PC-9 (cell line): Measurements from ENCODE around the gene ATP10A. TPM values are rescaled to one million over a fixed set of nuclear protein-coding genes. Genes with fewer than 3 reads are reported as not detected.

Source experiments
- Bru-seq: library from RNA; stranded (reverse); fragments of 400-500 nt; gene quantifications from one replicate; lab custom pipeline; 2021; lab: Mats Ljungman, UMichigan
- BruChase-seq, 2 experiments: library from RNA; stranded (reverse); fragments of 400-500 nt; gene quantifications; one replicate each; lab custom pipeline; 2021; lab: Mats Ljungman, UMichigan
- BruUV-seq: library from RNA; stranded (reverse); fragments of 400-500 nt; replicated peaks from 2 replicates; lab custom pipeline; 2021; lab: Mats Ljungman, UMichigan
- CTCF ChIA-PET: fragments of 300-600 bp; sonication (Branson Sonifier 250); formaldehyde crosslinking; loops from one replicate; lab custom pipeline; 2022; ENCODE audit warnings: antibody characterized with exemption; lab: Charles Lee
- POLR2A ChIA-PET: fragments of 300-600 bp; sonication (Branson Sonifier 250); formaldehyde crosslinking; loops from one replicate; lab custom pipeline; 2022; ENCODE audit warnings: antibody characterized with exemption; ENCODE audit not compliant: unreplicated experiment; lab: Charles Lee
- DNase-seq, 2 experiments: peaks; one replicate each; pipeline versions ENCODE4 v3.0.0 to v3.0.0-alpha.2; 2015 to 2022; ENCODE audit warnings: mixed read lengths in 1 of 2
- H2AFZ ChIP-seq: fragments of 200-600 bp; sonication (generic); 2 replicates; pipeline ENCODE4 v1.8.1; 2017; ENCODE audit warnings: antibody characterized with exemption
- H3F3A ChIP-seq: fragments of 200-600 bp; sonication (generic); 2 replicates; pipeline ENCODE4 v1.8.1; 2017; ENCODE audit warnings: antibody characterized with exemption, mild to moderate bottlenecking, low read depth; ENCODE audit not compliant: insufficient read depth
- H3K27ac ChIP-seq: fragments of 200-600 bp; sonication (generic); 2 replicates; pipeline ENCODE4 v1.6.1; 2016; ENCODE audit warnings: mixed run types
- H3K27me3 ChIP-seq: fragments of 200-600 bp; sonication (generic); 2 replicates; pipeline ENCODE4 v1.6.1; 2016; ENCODE audit warnings: low read depth, mixed run types; ENCODE audit not compliant: insufficient read depth
- H3K36me3 ChIP-seq: fragments of 200-600 bp; sonication (generic); 2 replicates; pipeline ENCODE4 v1.6.1; 2016; ENCODE audit warnings: low read depth, mixed run types
- H3K4me1 ChIP-seq: fragments of 200-600 bp; sonication (generic); replicated peaks from 2 replicates; pipeline ENCODE4 v1.6.1; 2016; ENCODE audit warnings: mixed run types; ENCODE audit not compliant: insufficient read depth
- H3K4me2 ChIP-seq: fragments of 200-600 bp; sonication (generic); 2 replicates; pipeline ENCODE4 v1.6.1; 2017; ENCODE audit warnings: mixed run types
- H3K4me3 ChIP-seq: fragments of 200-600 bp; sonication (generic); 2 replicates; pipeline ENCODE4 v1.6.1; 2016; ENCODE audit warnings: mixed run types
- H3K79me2 ChIP-seq: fragments of 200-600 bp; sonication (generic); 2 replicates; pipeline ENCODE4 v1.6.1; 2017; ENCODE audit warnings: low read depth, mixed run types
- H3K9me2 ChIP-seq: fragments of 200-600 bp; sonication (generic); 2 replicates; pipeline ENCODE4 v1.8.1; 2017; ENCODE audit warnings: mild to moderate bottlenecking; ENCODE audit not compliant: insufficient read depth
- H3K9me3 ChIP-seq: fragments of 200-600 bp; sonication (generic); 2 replicates; pipeline ENCODE4 v1.8.1; 2016; ENCODE audit warnings: low read depth; ENCODE audit not compliant: insufficient read depth
- H4K20me1 ChIP-seq: fragments of 200-600 bp; sonication (generic); 2 replicates; pipeline ENCODE4 v1.8.1; 2017; ENCODE audit not compliant: insufficient read depth
- EZH2 ChIP-seq: fragments of 200-600 bp; sonication (generic); IDR thresholded peaks from 2 replicates; pipeline ENCODE4 v1.8.0; 2017; ENCODE audit warnings: antibody characterized with exemption, low read depth
- intact Hi-C: fragments of 100-400 bp; cut with micrococcal nuclease; formaldehyde crosslinking; loops from one replicate; pipeline ENCODE4 v1.10.0; 2022; ENCODE audit not compliant: unreplicated experiment
- long read RNA-seq: library from polyadenylated mRNA; stranded (forward); transcript quantifications from one replicate; pipeline ENCODE4 v2.0.0, GENCODE V29; 2022
- total RNA-seq: library from RNA; stranded (reverse); gene quantifications from 2 replicates; pipeline ENCODE4 v1.2.3, GENCODE V29; 2021
- TF ChIP-seq, protein P1 (sequence below): fragments of 200-600 bp; sonication (generic); conservative IDR thresholded peaks from 2 replicates; pipeline ENCODE4 v1.6.1; 2017; ENCODE audit warnings: mixed run types, antibody characterized with exemption, mild to moderate bottlenecking, moderate library complexity

ATP10A gene, protein sequence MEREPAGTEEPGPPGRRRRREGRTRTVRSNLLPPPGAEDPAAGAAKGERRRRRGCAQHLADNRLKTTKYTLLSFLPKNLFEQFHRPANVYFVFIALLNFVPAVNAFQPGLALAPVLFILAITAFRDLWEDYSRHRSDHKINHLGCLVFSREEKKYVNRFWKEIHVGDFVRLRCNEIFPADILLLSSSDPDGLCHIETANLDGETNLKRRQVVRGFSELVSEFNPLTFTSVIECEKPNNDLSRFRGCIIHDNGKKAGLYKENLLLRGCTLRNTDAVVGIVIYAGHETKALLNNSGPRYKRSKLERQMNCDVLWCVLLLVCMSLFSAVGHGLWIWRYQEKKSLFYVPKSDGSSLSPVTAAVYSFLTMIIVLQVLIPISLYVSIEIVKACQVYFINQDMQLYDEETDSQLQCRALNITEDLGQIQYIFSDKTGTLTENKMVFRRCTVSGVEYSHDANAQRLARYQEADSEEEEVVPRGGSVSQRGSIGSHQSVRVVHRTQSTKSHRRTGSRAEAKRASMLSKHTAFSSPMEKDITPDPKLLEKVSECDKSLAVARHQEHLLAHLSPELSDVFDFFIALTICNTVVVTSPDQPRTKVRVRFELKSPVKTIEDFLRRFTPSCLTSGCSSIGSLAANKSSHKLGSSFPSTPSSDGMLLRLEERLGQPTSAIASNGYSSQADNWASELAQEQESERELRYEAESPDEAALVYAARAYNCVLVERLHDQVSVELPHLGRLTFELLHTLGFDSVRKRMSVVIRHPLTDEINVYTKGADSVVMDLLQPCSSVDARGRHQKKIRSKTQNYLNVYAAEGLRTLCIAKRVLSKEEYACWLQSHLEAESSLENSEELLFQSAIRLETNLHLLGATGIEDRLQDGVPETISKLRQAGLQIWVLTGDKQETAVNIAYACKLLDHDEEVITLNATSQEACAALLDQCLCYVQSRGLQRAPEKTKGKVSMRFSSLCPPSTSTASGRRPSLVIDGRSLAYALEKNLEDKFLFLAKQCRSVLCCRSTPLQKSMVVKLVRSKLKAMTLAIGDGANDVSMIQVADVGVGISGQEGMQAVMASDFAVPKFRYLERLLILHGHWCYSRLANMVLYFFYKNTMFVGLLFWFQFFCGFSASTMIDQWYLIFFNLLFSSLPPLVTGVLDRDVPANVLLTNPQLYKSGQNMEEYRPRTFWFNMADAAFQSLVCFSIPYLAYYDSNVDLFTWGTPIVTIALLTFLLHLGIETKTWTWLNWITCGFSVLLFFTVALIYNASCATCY (N-terminal part only)
- not detected in 2 replicates for total RNA-seq
- Bru-seq, nascent RNA, result percentile 0 among the genes with signal in this experiment
- not detected for BruChase-seq, experiment 1, labeled RNA remaining after a 2-hour chase
- not detected for BruChase-seq, experiment 2, labeled RNA remaining after a 6-hour chase
- long read RNA-seq, result 0 reads

DNA sequence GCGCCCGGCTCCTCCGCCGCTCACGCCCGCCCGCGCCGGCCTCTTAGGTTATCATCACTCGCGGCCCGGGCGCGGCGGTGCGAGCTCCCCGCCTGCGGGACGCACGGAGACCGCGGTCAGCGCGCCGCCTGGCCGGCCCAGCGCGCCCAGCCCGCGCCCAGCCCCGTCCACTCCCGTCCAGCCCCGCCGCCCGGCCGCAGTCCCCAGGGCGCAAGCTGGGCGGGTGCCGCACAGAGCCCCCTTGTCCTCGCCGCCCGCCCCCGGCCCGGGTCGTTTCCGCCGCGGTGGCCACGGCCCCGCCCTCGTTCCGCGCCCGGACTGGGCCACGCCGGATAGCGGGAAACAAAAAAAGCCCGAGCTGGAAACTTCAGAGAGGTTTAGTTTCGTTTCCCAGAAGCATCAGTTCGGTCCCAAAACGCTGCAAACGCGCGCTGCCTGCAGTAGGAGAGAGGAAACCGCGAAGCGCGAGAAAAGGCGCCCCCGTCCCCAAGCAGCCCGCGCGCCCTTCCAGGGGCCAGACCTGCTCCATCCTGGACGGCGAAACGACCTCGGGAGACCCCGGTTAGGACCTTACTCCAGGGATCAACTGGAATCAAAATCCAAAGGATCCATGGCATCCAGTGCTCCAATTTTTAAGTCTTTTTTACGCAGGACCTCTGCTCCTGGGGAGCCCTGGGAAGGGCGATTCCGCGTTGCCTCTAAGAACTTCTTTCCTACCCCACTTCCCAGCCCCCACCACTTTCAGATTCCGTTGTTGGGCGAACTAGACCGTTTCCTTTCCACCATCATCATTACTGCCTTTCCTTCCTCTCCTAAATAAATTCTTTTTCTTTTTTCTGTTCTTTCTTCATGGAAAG is at the start of gene ATP10A:
Gene ATP10A, minus strand, starts transcription at position 217 of the 857 bp plus-strand sequence. CDS start 231 bp downstream, outside the sequence.
- DNase-seq, result no peak
- Histone ChIP-seq H3K9me3 (no peaks in the 10 kb centered on the region), H3K27ac (no peak within 1 kb of the TSS), H3K36me3 (no peaks in the 10 kb centered on the region), H2AFZ (no peak within 1 kb of the TSS), H3K79me2 (no peaks in the 10 kb centered on the region), H3K9me2 (no peaks in the 10 kb centered on the region), H3K4me1 (no peaks in the 10 kb centered on the region), H4K20me1 (no peaks in the 10 kb centered on the region), H3K4me3 (no peak within 1 kb of the TSS), H3K4me2 (no peak within 1 kb of the TSS), H3K27me3 (0 out of 2 replicates have a peak, but pooled peaks cover 6% of the 10 kb centered on the region), H3F3A (no peaks in the 10 kb centered on the region)
- ChIA-PET CTCF (no interaction called here), POLR2A (no interaction called here)
- BruUV-seq, result no TSS peak
- intact Hi-C loops, result no loop called here
- TF ChIP-seq EZH2, result no peak
- TF ChIP-seq, protein P1, sequence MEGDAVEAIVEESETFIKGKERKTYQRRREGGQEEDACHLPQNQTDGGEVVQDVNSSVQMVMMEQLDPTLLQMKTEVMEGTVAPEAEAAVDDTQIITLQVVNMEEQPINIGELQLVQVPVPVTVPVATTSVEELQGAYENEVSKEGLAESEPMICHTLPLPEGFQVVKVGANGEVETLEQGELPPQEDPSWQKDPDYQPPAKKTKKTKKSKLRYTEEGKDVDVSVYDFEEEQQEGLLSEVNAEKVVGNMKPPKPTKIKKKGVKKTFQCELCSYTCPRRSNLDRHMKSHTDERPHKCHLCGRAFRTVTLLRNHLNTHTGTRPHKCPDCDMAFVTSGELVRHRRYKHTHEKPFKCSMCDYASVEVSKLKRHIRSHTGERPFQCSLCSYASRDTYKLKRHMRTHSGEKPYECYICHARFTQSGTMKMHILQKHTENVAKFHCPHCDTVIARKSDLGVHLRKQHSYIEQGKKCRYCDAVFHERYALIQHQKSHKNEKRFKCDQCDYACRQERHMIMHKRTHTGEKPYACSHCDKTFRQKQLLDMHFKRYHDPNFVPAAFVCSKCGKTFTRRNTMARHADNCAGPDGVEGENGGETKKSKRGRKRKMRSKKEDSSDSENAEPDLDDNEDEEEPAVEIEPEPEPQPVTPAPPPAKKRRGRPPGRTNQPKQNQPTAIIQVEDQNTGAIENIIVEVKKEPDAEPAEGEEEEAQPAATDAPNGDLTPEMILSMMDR, result no peak

DNA sequence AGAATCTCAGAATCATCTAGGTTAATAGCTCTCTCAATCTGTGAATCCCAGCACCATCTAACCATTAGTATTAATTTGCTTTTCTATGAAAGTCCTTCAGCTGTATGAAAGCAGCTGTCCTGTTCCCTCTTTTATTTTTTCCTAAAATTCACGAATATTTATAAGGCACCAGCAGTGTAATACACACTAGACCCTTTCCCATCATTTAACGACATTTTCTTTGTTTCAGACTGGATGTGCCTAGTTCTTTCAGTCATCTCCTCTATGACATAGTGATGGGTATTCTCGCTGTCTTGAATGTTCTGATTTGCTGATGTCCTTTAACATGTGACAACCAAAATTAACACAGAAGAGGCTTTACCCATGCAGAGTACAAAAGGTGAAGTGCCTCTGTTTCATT is 48.9 kb upstream of the ATP10A start:
- Histone ChIP-seq H3K27me3 (peaks cover 4% of the 10 kb centered on the region; the same call in 1 of the 2 replicates), H3F3A (no peaks in the 10 kb centered on the region), H3K4me3 (no peak overlapping the region), H2AFZ (no peak overlapping the region), H3K4me2 (no peak overlapping the region), H3K4me1 (no peaks in the 10 kb centered on the region), H3K79me2 (no peaks in the 10 kb centered on the region), H4K20me1 (no peaks in the 10 kb centered on the region), H3K27ac (no peak overlapping the region), H3K9me2 (no peaks in the 10 kb centered on the region), H3K36me3 (no peaks in the 10 kb centered on the region), H3K9me3 (no peaks in the 10 kb centered on the region)
- CTCF ChIA-PET, result no interaction called here
- TF ChIP-seq, protein P1, result no peak
- TF ChIP-seq EZH2, result no peak
- no TSS peak for BruUV-seq
- intact Hi-C loops, result no loop called here
- POLR2A ChIA-PET, result no interaction called here
- DNase-seq, result no peak
